Activated naive CD8-positive, alpha-beta T cell (primary cell): Measurements from ENCODE around the gene KRT40.
"Not testable (repeated sequence)": the region's sequence is repeated elsewhere in the genome, so short reads cannot be mapped to it uniquely, and the experiment has no call there.

Source experiments
- H3K27ac Mint-ChIP-seq: one replicate; pipeline ENCODE4 v1.8.0; 2021; ENCODE audit warnings: mixed read lengths
- H3K27me3 Mint-ChIP-seq: one replicate; pipeline ENCODE4 v1.8.0; 2021; ENCODE audit warnings: mixed read lengths
- H3K36me3 Mint-ChIP-seq: one replicate; pipeline ENCODE4 v1.8.0; 2021; ENCODE audit warnings: mixed read lengths
- H3K4me1 Mint-ChIP-seq: one replicate; pipeline ENCODE4 v1.8.0; 2021; ENCODE audit warnings: low read depth, mixed read lengths
- H3K4me3 Mint-ChIP-seq: one replicate; pipeline ENCODE4 v1.8.0; 2021; ENCODE audit warnings: mild to moderate bottlenecking, mixed read lengths
- H3K9me3 Mint-ChIP-seq: one replicate; pipeline ENCODE4 v1.8.0; 2021; ENCODE audit warnings: low read depth, mixed read lengths

The KRT40 gene

DNA sequence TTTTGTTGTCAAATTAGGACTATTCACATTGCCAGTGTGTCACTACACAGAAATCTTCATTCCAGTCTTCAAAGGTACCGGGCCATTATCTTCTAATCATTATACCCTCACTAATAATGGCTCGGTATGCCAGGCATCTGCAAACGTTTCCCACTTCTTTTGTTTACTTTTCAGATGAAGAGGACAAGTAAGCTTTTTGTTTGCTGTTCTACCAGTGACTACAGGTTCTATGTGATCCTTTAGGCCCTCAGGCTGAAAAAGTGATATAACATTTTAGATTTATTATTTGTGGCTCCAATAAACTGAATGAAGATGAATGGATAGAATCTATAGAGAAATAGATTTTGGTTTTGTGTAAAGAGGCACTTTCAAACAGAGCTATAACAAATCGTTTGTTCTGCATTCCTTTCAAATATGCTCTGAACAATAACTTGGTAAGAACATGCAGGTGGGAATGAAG lies 25.2 kb upstream of the KRT40 start:
- Mint-ChIP-seq H3K27me3 (no peaks in the 10 kb centered on the region), H3K36me3 (no peaks in the 10 kb centered on the region), H3K27ac (no peak overlapping the region), H3K4me1 (no peaks in the 10 kb centered on the region), H3K4me3 (no peak overlapping the region), H3K9me3 (no peaks in the 10 kb centered on the region)

DNA sequence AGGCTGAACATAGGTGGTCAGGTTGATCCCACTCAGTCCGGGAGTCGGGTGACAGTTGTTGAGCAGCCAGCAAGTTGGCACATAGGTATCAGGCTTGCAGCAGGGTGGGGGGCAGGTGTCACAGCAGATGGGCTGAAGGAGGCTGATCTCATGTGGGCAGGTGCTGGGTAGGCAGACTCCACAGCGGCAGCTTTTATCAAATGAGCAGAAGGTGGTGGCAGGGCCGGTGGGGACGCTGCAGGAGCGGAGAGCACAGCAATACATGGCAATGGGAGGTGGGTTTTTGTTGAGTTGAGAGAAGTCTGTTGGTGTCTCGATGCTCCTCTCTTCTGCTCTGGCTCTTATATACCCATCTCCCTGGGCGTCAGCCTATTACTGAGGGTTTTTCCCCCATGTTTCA lies 24.7 kb upstream of the KRT40 start, which contains the start of gene KRTAP3-1:
KRTAP3-1 (minus strand) TSS at position 318 of the 400 bp plus-strand sequence; CDS start at position 264, 54 bp downstream.
- no peaks in the 10 kb centered on the region for H3K9me3 Mint-ChIP-seq
- no peak within 1 kb of the TSS for H3K4me3 Mint-ChIP-seq
- H3K4me1 Mint-ChIP-seq, result no peaks in the 10 kb centered on the region
- peaks cover 1% of the 10 kb centered on the region for H3K27me3 Mint-ChIP-seq
- no peaks in the 10 kb centered on the region for H3K36me3 Mint-ChIP-seq
- H3K27ac Mint-ChIP-seq, result no peak within 1 kb of the TSS

DNA sequence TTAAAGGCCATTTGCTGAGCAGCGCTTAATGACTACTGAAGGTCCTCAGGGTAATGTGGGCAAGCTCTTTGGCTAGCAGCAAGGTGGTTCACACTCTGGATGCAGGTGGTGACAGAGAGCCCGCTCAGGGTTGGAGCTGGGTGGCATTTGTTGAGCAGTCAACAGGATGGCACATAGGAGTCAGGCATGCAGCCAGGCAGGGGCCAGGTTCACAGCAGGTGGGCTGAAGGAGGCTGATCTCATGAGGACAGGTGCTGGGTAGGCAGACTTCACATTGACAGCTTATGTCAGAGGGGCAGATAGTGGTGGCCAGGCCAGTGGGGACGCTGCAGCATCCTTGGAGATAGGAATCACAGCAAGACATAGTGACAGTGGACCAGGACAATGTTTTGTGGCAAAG lies 20.3 kb upstream of the KRT40 start:
- Mint-ChIP-seq H3K27me3 (peaks cover 3% of the 10 kb centered on the region), H3K36me3 (no peaks in the 10 kb centered on the region), H3K4me1 (no peaks in the 10 kb centered on the region), H3K4me3 (no peak overlapping the region), H3K27ac (no peak overlapping the region), H3K9me3 (no peaks in the 10 kb centered on the region)

DNA sequence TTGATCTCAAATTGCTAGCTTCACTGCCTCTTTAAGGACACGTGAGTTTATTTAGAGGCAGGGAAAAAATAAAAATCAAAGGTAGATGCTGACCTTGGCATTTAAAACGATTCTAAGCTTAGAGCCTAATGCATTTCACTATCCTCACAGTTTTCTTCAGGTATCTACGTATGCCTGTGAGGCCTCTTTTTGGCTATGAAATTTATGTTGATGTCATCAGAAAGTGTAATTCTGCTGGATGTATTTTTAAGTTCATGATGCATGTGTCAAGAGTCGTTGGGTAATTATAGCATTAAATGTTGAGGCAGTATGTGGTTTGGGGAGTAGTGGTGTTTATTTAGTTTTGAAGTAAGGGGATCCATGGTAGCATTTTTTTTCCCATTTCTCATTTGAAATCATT lies 19.8 kb upstream of the KRT40 start:
- Mint-ChIP-seq H3K4me1 (no peaks in the 10 kb centered on the region), H3K36me3 (no peaks in the 10 kb centered on the region), H3K4me3 (no peak overlapping the region), H3K27me3 (peaks cover 6% of the 10 kb centered on the region), H3K9me3 (no peaks in the 10 kb centered on the region), H3K27ac (no peak overlapping the region)

DNA sequence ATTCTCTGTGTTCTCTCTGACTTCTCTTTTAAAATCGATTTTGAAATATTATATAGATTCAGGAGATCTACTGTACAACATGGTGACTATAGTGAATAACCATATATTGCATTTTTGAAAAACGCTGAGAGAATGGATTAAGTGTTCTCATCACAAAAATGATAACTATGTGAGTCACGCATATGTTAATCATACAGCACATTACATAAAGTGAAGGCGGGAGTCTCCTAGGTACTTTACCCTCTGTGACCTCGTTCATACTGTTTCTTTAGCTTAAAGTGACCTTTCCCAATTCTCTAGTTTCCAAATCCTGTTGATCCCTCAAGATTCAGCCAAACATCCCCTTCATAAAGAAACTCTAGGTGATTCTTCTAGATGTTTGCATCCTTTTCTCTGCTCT lies 18.7 kb upstream of the KRT40 start:
- Mint-ChIP-seq H3K27ac (no peak overlapping the region), H3K4me1 (no peaks in the 10 kb centered on the region), H3K36me3 (no peaks in the 10 kb centered on the region), H3K9me3 (no peaks in the 10 kb centered on the region), H3K4me3 (no peak overlapping the region), H3K27me3 (peaks cover 7% of the 10 kb centered on the region)

DNA sequence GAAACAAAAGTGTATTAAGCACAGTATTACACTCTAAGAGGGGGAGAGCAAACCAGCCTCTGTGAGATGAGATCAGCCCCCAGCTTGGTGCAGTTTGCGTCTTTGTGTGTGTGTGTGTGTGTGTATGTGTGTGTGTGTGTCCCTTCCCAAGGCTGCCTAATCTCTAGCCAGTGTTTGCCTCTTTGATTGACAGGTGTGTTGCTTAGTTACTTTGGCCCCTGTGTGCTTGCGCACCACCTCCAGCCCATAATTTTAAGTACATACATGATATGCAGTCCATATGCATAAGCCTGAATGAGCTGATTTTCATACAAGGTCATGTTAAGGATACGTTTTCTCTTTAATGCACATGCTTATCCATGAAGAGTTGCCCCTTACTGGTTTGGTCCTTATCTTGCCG lies 17.7 kb upstream of the KRT40 start:
- Mint-ChIP-seq H3K4me1 (no peaks in the 10 kb centered on the region), H3K4me3 (no peak overlapping the region), H3K9me3 (no peaks in the 10 kb centered on the region), H3K36me3 (no peaks in the 10 kb centered on the region), H3K27ac (no peak overlapping the region), H3K27me3 (peaks cover 14% of the 10 kb centered on the region)

DNA sequence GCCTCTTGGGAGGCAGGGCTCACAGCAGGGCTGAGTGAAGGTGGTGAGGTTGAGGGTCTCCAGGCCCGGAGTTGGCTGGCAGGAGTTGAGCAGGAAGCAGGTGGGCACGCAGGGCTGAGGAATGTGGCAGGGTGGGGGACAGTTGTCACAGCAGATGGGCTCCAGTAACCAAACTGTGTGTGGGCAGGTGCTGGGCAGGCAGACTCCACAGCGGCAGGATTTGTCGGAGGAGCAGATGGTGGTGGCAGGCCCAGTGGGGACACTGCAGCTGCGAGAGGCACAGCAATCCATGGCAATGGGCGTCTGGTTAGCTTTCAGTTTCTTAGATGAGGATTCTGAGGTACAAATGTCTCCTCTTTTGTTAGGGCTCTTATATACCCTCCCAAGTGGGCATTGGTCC lies 15.4 kb upstream of the KRT40 start, which contains the start of gene KRTAP3-2:
KRTAP3-2 (minus strand) TSS at position 344 of the 400 bp plus-strand sequence; CDS start at position 291, 53 bp downstream.
- H3K4me1 Mint-ChIP-seq, H3K27ac Mint-ChIP-seq, H3K36me3 Mint-ChIP-seq, H3K9me3 Mint-ChIP-seq, H3K4me3 Mint-ChIP-seq: not testable (repeated sequence)
- H3K27me3 Mint-ChIP-seq, result peaks cover 22% of the 10 kb centered on the region

DNA sequence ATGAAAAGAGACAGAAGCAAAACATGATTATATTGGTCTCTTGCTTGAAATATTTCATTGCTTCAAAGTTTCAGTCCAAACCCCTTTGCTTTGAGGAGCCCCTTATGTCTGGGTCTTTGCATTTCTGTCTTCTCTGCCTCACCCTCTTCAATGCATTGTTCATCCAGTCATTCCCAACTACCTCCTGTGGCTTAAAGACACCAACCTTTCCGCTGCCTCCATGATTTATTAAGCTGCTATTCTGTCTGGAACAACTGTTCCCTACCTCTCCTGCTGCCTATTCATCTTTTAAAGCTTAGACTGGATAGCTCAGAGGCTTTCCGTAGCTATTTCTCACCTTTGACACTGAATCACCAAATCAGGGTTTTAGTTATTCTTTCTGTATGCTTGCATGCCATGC lies 13.2 kb upstream of the KRT40 start:
- H3K4me3 Mint-ChIP-seq, result no peak overlapping the region
- H3K4me1 Mint-ChIP-seq, result no peaks in the 10 kb centered on the region
- H3K36me3 Mint-ChIP-seq, result no peaks in the 10 kb centered on the region
- H3K27ac Mint-ChIP-seq, result no peak overlapping the region
- peaks cover 29% of the 10 kb centered on the region for H3K27me3 Mint-ChIP-seq
- H3K9me3 Mint-ChIP-seq, result no peaks in the 10 kb centered on the region

DNA sequence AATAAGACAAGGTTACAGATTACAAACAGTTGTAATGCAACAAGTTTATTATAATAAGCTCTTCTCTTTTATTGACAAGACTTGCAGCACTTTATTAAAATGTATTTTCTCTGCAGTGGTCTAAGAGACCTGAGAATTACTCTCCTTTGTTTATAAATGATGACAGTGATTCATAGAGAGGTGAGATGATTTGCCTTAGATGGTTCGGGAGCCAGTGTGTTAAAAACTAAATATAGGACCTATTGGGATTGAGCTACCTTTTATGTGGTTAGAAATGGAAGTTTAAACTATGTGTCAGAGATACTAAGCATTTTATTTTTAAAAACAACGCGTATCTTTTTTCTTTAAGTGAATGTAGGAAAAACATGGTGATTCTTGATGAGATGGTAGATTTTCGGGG lies 12.7 kb upstream of the KRT40 start:
- Mint-ChIP-seq H3K27ac (no peak overlapping the region), H3K9me3 (no peaks in the 10 kb centered on the region), H3K27me3 (peaks cover 32% of the 10 kb centered on the region), H3K36me3 (no peaks in the 10 kb centered on the region), H3K4me1 (no peaks in the 10 kb centered on the region), H3K4me3 (no peak overlapping the region)

DNA sequence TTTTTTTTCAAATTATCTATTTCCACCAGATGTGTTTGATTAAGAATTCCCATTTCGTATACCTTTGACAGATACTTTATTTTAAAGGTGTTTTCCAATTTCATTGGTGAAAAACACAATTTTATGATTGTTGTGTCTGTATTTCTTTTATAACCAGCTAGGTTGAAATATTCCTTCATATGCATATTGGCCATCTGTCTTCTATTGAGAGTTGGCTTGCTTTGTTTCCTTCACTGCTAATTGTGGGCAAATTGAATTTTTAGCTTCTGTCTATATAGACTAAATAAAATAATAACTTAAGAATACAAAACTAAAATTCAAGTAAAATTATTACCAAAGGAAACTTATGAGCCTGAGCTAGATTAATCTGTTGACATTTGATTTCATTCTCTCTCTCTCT lies 11.0 kb upstream of the KRT40 start:
- H3K4me1 Mint-ChIP-seq, result no peaks in the 10 kb centered on the region
- H3K27me3 Mint-ChIP-seq, result peaks cover 32% of the 10 kb centered on the region
- no peak overlapping the region for H3K4me3 Mint-ChIP-seq
- H3K27ac Mint-ChIP-seq, result no peak overlapping the region
- no peaks in the 10 kb centered on the region for H3K36me3 Mint-ChIP-seq
- no peaks in the 10 kb centered on the region for H3K9me3 Mint-ChIP-seq

DNA sequence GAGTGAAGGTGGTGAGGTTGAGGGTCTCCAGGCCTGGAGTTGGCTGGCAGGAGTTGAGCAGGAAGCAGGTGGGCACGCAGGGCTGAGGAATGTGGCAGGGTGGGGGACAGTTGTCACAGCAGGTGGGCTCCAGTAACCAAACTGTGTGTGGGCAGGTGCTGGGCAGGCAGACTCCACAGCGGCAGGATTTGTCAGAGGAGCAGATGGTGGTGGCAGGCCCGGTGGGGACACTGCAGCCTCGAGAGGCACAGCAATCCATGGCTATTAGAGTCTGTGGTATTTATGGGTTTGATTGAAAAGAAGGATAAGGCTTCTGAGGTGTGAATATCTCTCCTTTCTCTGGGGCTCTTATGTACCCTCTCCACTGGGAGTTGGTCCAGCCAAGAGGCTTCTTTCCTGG lies 9.7 kb upstream of the KRT40 start, which contains the start of gene KRTAP3-3:
KRTAP3-3 (minus strand) TSS at position 326 of the 400 bp plus-strand sequence; CDS start at position 259, 67 bp downstream.
- no peaks in the 10 kb centered on the region for H3K36me3 Mint-ChIP-seq
- no peak within 1 kb of the TSS for H3K4me3 Mint-ChIP-seq
- no peak within 1 kb of the TSS for H3K27ac Mint-ChIP-seq
- peaks cover 27% of the 10 kb centered on the region for H3K27me3 Mint-ChIP-seq
- no peaks in the 10 kb centered on the region for H3K4me1 Mint-ChIP-seq
- H3K9me3 Mint-ChIP-seq, result no peaks in the 10 kb centered on the region

DNA sequence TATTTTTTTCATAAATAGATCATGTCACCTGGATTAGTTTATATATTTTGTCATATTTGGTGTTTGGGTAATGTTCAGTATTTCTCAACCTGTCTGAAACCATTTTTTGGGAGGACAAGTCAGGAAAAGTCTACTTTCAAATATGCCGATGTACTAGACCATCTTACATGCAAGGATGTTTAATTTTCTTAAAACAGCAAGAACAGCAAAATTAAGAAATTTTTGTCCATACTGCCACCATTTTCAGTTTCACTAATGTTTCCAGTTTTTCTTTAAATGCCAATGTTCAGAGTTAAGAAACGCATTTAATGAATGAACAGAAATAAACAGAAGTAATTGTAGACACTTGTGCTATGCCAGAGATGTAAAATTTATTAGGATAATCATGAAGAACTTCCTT lies 9.0 kb upstream of the KRT40 start:
- Mint-ChIP-seq H3K27ac (no peak overlapping the region), H3K4me1 (no peaks in the 10 kb centered on the region), H3K27me3 (peaks cover 27% of the 10 kb centered on the region), H3K36me3 (no peaks in the 10 kb centered on the region), H3K4me3 (no peak overlapping the region), H3K9me3 (no peaks in the 10 kb centered on the region)

DNA sequence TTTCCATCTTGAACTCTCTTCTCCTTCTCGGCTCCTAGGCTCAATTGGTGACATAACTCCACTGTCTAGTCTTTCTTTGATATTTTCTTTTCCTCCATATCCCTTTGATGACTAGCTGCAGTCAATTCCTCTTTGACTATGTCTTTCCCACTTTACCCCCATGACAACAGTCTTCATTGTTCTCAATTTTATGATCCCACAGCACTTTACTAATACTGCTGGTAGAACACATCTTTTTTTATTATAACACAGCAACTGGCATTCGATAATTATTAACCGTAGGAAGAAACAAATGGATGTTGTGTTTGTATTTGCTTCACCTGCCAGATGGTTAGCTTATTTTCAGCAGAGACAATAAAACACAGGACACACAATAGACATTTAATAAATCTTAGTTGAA lies 8.5 kb upstream of the KRT40 start:
- H3K9me3 Mint-ChIP-seq, result no peaks in the 10 kb centered on the region

DNA sequence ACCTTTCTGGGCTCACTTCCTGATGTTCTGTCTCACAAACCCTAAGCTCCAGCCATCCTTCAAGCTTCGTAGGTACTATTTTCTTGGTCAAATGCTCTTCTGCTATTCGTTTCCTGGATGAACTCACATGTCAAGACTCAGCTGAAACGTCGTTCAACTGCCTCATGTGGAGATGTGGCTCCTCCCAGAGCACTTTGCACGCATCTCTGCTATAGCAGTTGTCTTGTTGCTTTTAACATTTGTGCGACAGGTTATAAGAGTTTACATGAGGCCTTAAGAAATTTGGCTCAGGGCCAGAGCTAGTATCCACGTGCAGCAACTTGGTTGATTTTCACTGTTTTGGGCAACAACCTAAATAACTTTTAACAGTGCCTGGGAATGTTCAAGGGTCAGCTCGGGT lies 2.8 kb upstream of the KRT40 start:
- H3K36me3 Mint-ChIP-seq, result no peaks in the 10 kb centered on the region
- H3K27ac Mint-ChIP-seq, result no peak overlapping the region
- H3K9me3 Mint-ChIP-seq, result no peaks in the 10 kb centered on the region
- no peaks in the 10 kb centered on the region for H3K4me1 Mint-ChIP-seq
- H3K4me3 Mint-ChIP-seq, result no peak overlapping the region
- peaks cover 7% of the 10 kb centered on the region for H3K27me3 Mint-ChIP-seq

More for the DNA sequence above, 8.5 kb upstream of the KRT40 start:
- H3K36me3 Mint-ChIP-seq, result no peaks in the 10 kb centered on the region
- no peaks in the 10 kb centered on the region for H3K4me1 Mint-ChIP-seq
- peaks cover 25% of the 10 kb centered on the region for H3K27me3 Mint-ChIP-seq
- no peak overlapping the region for H3K27ac Mint-ChIP-seq
- H3K4me3 Mint-ChIP-seq, result no peak overlapping the region

DNA sequence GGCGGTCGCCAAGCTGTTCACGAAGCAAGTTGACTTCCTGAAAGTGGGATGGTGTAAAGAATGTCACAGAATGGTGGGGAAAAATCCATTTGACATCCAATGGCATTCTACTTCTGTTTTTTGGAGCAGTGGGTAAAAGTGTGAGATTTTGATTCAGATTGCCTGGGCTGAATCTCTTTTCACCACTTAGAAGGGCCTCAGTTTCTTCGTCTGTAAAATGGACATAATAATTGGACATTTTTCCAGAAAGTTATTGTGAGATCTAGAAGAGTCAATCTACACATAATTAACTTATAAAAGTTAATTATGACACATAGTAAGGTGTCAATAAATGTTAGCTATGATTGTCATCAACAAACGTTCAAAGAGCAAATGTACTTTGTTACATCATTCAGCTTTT lies 3.0 kb downstream of the KRT40 start:
- no peak overlapping the region for H3K4me3 Mint-ChIP-seq

DNA sequence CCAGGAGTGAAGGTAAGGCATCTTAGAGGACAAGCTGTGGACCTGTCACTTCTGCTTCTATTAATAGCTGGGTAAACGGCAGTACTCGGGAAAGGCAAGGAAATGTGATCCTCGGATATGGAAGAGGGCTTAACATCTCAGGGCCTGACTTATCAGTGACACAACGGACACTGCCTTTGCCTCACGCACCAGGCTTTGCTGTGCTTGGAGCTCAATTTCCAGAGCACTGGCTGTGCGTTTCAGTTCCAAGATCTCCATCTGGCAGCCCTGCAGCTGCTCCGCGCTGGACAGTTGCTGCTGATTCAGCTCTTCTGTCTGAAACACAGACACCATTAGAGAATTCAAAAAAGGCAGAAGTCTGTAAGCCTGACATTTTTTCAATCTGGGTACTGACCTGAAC lies 3.5 kb downstream of the KRT40 start:
- no peaks in the 10 kb centered on the region for H3K9me3 Mint-ChIP-seq

More for the DNA sequence above, 3.0 kb downstream of the KRT40 start:
- peaks cover 8% of the 10 kb centered on the region for H3K27me3 Mint-ChIP-seq
- no peak overlapping the region for H3K27ac Mint-ChIP-seq
- H3K36me3 Mint-ChIP-seq, result no peaks in the 10 kb centered on the region
- H3K4me1 Mint-ChIP-seq, result no peaks in the 10 kb centered on the region
- no peaks in the 10 kb centered on the region for H3K9me3 Mint-ChIP-seq

More for the DNA sequence above, 3.5 kb downstream of the KRT40 start:
- Mint-ChIP-seq H3K4me1 (no peaks in the 10 kb centered on the region), H3K36me3 (no peaks in the 10 kb centered on the region), H3K4me3 (no peak overlapping the region), H3K27ac (no peak overlapping the region), H3K27me3 (peaks cover 8% of the 10 kb centered on the region)
